ENCODE data around the gene PEX14.

GRCh38 chr1:10557714-10558113, 83.0 kb downstream of the PEX14 start:
- TF ChIP-seq CTCF (IDR thresholded peaks at IDR 0.05; ENCODE audit: insufficient read depth, low read length, poor library complexity, severe bottlenecking) (no peak), EZH2phosphoT487 (conservative IDR thresholded peaks at IDR 0.05; ENCODE audit: low read length) (no peak)
